GM10266 (cell line): ENCODE data around the gene JCAD.

Experiments used
- DNase-seq: peaks from one replicate; pipeline ENCODE4 v3.0.0; 2012; ENCODE audit errors: extremely low spot score
- TF ChIP-seq, protein P1 (sequence below): IDR thresholded peaks from 2 replicates; pipeline ENCODE4 v1.5.1; 2012; ENCODE audit warnings: mild to moderate bottlenecking, low read depth; ENCODE audit not compliant: control insufficient read depth, insufficient read depth; ENCODE audit errors: missing control alignments

Gene JCAD

DNA sequence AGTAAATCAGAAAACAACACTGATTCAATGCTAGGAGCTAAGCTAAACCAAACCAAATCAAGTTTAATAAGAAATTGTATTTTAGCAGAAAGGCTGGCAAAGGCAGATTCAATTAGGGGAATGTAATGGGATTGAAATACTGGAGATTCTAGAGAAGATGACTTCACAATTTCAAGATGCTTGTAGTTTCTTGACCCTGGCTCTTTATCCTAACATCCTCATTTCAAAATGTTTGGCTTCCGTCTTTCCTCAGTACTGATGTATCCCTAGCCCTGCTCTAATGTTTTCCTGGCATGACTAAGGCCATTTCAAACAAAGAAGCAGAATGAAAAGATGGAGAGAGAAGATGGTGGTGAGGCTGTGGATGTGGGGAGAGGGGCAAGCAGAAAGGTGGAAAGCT, 2.7 kb upstream of the JCAD start:
- TF ChIP-seq, protein P1, sequence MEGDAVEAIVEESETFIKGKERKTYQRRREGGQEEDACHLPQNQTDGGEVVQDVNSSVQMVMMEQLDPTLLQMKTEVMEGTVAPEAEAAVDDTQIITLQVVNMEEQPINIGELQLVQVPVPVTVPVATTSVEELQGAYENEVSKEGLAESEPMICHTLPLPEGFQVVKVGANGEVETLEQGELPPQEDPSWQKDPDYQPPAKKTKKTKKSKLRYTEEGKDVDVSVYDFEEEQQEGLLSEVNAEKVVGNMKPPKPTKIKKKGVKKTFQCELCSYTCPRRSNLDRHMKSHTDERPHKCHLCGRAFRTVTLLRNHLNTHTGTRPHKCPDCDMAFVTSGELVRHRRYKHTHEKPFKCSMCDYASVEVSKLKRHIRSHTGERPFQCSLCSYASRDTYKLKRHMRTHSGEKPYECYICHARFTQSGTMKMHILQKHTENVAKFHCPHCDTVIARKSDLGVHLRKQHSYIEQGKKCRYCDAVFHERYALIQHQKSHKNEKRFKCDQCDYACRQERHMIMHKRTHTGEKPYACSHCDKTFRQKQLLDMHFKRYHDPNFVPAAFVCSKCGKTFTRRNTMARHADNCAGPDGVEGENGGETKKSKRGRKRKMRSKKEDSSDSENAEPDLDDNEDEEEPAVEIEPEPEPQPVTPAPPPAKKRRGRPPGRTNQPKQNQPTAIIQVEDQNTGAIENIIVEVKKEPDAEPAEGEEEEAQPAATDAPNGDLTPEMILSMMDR: no peak
- DNase-seq: no peak

DNA sequence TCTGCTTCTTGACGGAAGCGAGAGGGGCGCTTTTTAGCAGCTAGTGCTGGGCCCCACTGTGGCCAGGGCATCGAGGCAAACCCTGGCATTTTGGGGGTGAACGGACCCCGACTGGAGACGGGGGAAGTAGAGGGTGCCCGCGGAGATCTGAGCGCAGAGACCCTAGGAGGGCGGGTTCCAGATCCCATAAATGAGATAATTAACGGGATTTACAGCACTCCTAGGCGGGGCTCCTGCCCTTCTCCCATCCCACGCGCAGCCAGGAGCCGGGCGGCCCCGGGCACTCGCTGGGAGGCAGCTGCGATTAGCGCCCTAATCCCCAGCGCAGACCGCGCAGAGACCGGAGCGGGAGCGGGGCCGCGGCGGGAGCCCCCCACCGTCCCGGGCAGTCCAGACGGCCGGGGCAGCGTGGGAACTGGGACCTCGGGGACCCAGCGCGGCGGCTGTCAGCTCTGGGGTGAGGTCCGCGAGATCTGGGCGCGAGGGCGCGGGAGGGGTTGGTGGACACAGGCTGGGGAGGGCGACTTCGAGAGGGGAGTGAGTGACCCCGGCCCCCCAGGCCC, 735 bp downstream of the JCAD start:
- TF ChIP-seq, protein P1: no peak
- DNase-seq: no peak

DNA sequence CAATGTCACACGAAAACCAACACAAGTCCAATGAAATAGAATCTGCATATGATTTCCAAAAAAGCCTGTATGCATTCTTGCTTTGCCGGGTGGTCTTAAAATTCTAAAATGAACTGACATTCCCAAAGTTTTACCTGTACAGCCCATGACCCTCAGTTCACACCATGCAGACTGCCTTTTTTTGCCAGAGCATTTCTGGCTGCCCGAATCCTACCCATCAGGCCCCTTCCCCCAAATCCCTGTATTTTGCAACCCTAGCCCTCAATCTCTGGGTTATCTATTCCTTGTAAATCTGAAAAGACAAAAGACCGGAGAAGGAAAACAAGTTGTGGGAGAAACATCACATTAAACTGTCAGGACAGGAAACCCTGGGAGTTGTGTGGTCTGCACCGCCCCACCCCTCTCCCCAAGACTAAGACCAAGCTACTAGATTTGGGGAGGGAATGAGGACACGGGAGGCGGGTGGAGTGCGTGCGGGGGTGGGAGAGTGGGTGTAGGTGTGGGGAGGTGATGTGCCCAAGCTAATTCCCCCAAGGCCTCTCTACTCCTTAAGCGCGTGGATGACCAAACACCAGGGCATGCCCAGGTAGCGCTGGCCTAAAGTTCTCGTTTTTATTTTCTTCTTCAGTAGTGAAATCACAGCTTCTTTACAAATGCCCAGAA, 1.4 kb downstream of the JCAD start:
- TF ChIP-seq, protein P1: no peak
- DNase-seq: no peak

DNA sequence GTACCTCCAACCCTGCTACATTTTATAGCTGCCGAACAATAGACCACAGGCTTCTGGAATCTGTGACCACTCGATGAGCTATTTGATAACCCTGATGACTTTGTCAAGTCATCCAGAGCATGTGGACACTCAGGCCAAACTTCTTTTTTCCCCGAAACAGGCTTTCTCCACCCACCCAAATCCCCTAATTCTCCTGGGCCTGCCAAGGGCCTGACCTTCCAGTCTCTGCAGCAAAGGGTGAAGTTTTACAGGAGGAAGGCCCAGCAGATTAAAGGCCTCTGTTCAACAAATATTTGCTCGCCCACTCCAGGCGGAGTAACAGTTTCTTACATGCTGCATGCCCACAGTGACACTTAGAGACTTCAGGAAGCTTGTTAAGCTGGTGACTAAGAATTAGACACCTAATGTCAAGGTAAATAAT, 2.0 kb downstream of the JCAD start:
- TF ChIP-seq, protein P1: no peak
- DNase-seq: no peak

GRCh38 chr10:30056767-30057355, 2.5 kb downstream of the JCAD start:
- TF ChIP-seq, protein P1: no peak
- no peak for DNase-seq

GRCh38 chr10:30056281-30056680, 3.1 kb downstream of the JCAD start:
- TF ChIP-seq, protein P1: no peak
- no peak for DNase-seq

GRCh38 chr10:30055226-30055662, 4.1 kb downstream of the JCAD start:
- TF ChIP-seq, protein P1: no peak
- DNase-seq: no peak
